ENCODE results near the gene TTC7B.

DNA sequence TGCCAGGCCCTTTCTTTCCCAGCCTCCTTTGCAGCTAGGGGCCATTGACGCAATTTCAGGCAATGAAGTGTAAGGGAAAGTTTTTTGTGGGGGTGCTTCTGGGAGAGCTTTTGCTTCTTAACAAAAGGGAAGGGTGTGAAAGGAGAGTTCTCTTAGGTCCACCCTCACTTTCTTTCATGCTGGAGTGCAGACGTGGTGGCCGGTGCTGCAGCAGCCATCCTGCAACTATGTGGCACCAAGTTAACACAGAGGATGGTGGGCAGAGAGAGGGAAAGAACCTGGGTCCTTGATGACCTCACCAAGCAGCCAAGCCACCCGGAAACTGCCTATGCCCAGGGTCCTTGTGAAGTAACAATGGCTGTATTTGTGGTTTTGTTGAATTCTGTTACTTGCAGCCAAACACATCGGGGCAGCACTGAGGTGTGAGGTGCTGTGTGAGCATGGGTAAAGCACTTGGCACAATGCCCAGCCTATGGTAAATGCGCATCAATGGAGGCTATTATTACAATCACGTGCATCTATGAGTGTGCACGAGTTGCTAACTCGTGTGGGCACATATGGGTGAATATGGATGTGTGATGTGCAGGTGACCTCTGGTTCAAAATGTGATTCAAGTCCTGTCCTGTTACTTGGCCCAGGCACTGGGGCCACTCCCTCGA is 296.8 kb downstream of the TTC7B start:
- TF ChIP-seq CTCF (IDR thresholded peaks at IDR 0.05), result peak in 1 of 6 experiments; percentile 1
- no peak for TF ChIP-seq POLR2A (IDR thresholded peaks at IDR 0.05)
